Measurements from ENCODE around the gene VWC2. TPM values are rescaled to one million over a fixed set of nuclear protein-coding genes. Genes with fewer than 3 reads are reported as not detected.

VWC2 gene
- total and polyA plus RNA-seq, 2 donors (not counting 1 experiment from before 2014, with no cell fraction given): not detected

DNA sequence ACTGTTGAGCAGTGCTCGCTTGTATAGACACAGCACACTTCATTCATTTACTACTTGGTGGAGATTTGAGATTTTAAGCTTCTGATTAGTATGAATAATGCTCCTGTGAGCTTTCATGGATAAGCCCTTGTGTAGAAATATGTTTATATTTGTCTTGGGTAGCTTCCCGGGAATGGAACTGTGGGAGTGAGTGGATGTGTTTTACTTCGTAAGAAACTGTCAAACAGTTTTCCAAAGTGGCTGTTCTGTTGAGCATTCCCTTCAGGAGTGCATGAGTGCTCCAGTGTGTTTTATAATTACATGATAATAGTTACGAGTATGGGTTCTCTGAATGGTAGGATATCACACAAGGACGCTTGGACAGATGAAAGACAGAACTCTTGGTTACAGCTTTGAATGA is 49.4 kb downstream of the VWC2 start:
- TF ChIP-seq, protein P1, sequence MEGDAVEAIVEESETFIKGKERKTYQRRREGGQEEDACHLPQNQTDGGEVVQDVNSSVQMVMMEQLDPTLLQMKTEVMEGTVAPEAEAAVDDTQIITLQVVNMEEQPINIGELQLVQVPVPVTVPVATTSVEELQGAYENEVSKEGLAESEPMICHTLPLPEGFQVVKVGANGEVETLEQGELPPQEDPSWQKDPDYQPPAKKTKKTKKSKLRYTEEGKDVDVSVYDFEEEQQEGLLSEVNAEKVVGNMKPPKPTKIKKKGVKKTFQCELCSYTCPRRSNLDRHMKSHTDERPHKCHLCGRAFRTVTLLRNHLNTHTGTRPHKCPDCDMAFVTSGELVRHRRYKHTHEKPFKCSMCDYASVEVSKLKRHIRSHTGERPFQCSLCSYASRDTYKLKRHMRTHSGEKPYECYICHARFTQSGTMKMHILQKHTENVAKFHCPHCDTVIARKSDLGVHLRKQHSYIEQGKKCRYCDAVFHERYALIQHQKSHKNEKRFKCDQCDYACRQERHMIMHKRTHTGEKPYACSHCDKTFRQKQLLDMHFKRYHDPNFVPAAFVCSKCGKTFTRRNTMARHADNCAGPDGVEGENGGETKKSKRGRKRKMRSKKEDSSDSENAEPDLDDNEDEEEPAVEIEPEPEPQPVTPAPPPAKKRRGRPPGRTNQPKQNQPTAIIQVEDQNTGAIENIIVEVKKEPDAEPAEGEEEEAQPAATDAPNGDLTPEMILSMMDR (IDR thresholded peaks at IDR 0.05): no peak
- no peak for TF ChIP-seq EZH2 (IDR thresholded peaks at IDR 0.05; ENCODE audit: borderline replicate concordance, insufficient read depth, low read depth, low read length, poor library complexity, severe bottlenecking)
- H3K4me3 Mint-ChIP-seq: no peak overlapping the region
- 92% methylated on average over 4 of the region's 5 CpGs for WGBS (ENCODE audit: insufficient coverage)

DNA sequence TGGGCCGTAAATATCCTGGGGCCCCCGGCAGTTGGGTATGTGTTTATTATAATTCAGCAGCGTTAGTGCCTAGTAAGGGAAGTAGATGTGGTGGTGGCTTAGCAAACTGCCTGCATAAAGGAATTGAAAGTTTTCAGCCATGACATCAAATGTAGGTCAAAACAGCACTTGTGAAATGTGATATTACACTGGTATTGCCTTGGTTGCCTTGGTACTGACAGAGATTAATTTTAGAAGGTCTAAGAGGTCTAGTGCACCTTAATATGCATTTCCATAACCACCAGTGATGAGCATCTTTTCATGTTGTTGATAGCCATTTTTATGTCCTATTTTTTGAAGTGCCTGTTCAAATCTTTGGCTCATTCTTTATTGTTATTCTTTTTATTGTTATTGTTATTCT is 50.1 kb downstream of the VWC2 start:
- no peak overlapping the region for H3K4me3 ChIP-seq (ENCODE audit: control extremely low read depth in 1 of 5, extremely low read depth in 1 of 5, insufficient read depth in 1 of 5, low read depth in 2 of 5, low read length in 4 of 5)
- TF ChIP-seq, protein P1 (IDR thresholded peaks at IDR 0.05): no peak
- TF ChIP-seq EZH2 (IDR thresholded peaks at IDR 0.05; ENCODE audit: borderline replicate concordance, insufficient read depth, low read depth, low read length, poor library complexity, severe bottlenecking): no peak
- no peaks in the 10 kb centered on the region for H3K36me3 ChIP-seq (replicated peaks in 1 of 2; ENCODE audit: control extremely low read depth in 1 of 2, control insufficient read depth in 1 of 2, extremely low read depth in 1 of 2, insufficient read depth in 2 of 2, low read length in 1 of 2)
- H3K27ac ChIP-seq (ENCODE audit: low read length in 2 of 2): no peak overlapping the region
- no peaks in the 10 kb centered on the region for H3K27me3 Mint-ChIP-seq
- H3K79me2 ChIP-seq (ENCODE audit: control insufficient read depth, insufficient read depth, low read length): no peaks in the 10 kb centered on the region
- ATAC-seq (ENCODE audit: low read depth) (no peak), DNase-seq (no peak)
- H2AFZ ChIP-seq (ENCODE audit: insufficient read depth, low read depth, low read length, poor library complexity, severe bottlenecking): no peak overlapping the region
- H3K4me1 ChIP-seq (ENCODE audit: control insufficient read depth in 2 of 2, insufficient read depth in 2 of 2, low read length in 2 of 2): no peaks in the 10 kb centered on the region
- intact Hi-C loops (cut with micrococcal nuclease): no loop called here
- H4K20me1 ChIP-seq (ENCODE audit: control insufficient read depth, insufficient read depth, low read length, poor library complexity, severe bottlenecking): no peaks in the 10 kb centered on the region
- ChIA-PET CTCF (no interaction called here), POLR2A (no interaction called here)
- no peak overlapping the region for H3K4me2 ChIP-seq (replicated peaks; ENCODE audit: low read depth, low read length, poor library complexity, severe bottlenecking)
- H3K27me3 ChIP-seq (replicated peaks in 1 of 4; ENCODE audit: control extremely low read depth in 1 of 4, control insufficient read depth in 3 of 4, insufficient read depth in 4 of 4, low read length in 3 of 4): no peaks in the 10 kb centered on the region
- no peak overlapping the region for H3K27ac Mint-ChIP-seq
- no peak overlapping the region for H3K4me3 Mint-ChIP-seq
- H3K9me3 ChIP-seq (ENCODE audit: control extremely low read depth in 1 of 3, control insufficient read depth in 2 of 3, insufficient read depth in 1 of 3, low read length in 2 of 3): peaks cover 0 to 1% (median 0%) of the 10 kb centered on the region in 3 donors
- WGBS (ENCODE audit: insufficient coverage): 92% methylated on average over 3 of the region's 3 CpGs
- no peaks in the 10 kb centered on the region for H3K4me1 Mint-ChIP-seq
- no peak overlapping the region for H3K9ac ChIP-seq (ENCODE audit: low read length)
- no peaks in the 10 kb centered on the region for H3K9me3 Mint-ChIP-seq (ENCODE audit: insufficient read depth)

More for the DNA sequence above, 49.4 kb downstream of the VWC2 start:
- no peak overlapping the region for H2AFZ ChIP-seq (ENCODE audit: insufficient read depth, low read depth, low read length, poor library complexity, severe bottlenecking)
- intact Hi-C loops (cut with micrococcal nuclease): no loop called here
- no peak overlapping the region for H3K4me3 ChIP-seq (ENCODE audit: control extremely low read depth in 1 of 5, extremely low read depth in 1 of 5, insufficient read depth in 1 of 5, low read depth in 2 of 5, low read length in 4 of 5)
- H4K20me1 ChIP-seq (ENCODE audit: control insufficient read depth, insufficient read depth, low read length, poor library complexity, severe bottlenecking): no peaks in the 10 kb centered on the region
- no peaks in the 10 kb centered on the region for H3K36me3 ChIP-seq (replicated peaks in 1 of 2; ENCODE audit: control extremely low read depth in 1 of 2, control insufficient read depth in 1 of 2, extremely low read depth in 1 of 2, insufficient read depth in 2 of 2, low read length in 1 of 2)
- DNase-seq (no peak), ATAC-seq (ENCODE audit: low read depth) (no peak)
- no peak overlapping the region for H3K27ac Mint-ChIP-seq
- ChIA-PET CTCF (no interaction called here), POLR2A (no interaction called here)
- H3K27me3 ChIP-seq (replicated peaks in 1 of 4; ENCODE audit: control extremely low read depth in 1 of 4, control insufficient read depth in 3 of 4, insufficient read depth in 4 of 4, low read length in 3 of 4): no peaks in the 10 kb centered on the region
- H3K9ac ChIP-seq (ENCODE audit: low read length): no peak overlapping the region
- H3K4me2 ChIP-seq (replicated peaks; ENCODE audit: low read depth, low read length, poor library complexity, severe bottlenecking): no peak overlapping the region
- no peaks in the 10 kb centered on the region for H3K9me3 ChIP-seq (ENCODE audit: control extremely low read depth in 1 of 3, control insufficient read depth in 2 of 3, insufficient read depth in 1 of 3, low read length in 2 of 3)
- no peaks in the 10 kb centered on the region for H3K79me2 ChIP-seq (ENCODE audit: control insufficient read depth, insufficient read depth, low read length)
- no peak overlapping the region for H3K27ac ChIP-seq (ENCODE audit: low read length in 2 of 2)
- no peaks in the 10 kb centered on the region for H3K4me1 ChIP-seq (ENCODE audit: control insufficient read depth in 2 of 2, insufficient read depth in 2 of 2, low read length in 2 of 2)
- H3K4me1 Mint-ChIP-seq: no peaks in the 10 kb centered on the region
- no peaks in the 10 kb centered on the region for H3K9me3 Mint-ChIP-seq (ENCODE audit: insufficient read depth)
- no peaks in the 10 kb centered on the region for H3K27me3 Mint-ChIP-seq
